Stomach smooth muscle (tissue), 2 donors: ENCODE measurements around the gene LIMS2.

Experiments used
- H3K27ac ChIP-seq: one replicate; pipeline ENCODE4 v1.7.0; 2013; ENCODE audit warnings: mild to moderate bottlenecking, low read length, inconsistent platforms
- H3K27me3 ChIP-seq, 2 donors: one replicate each; pipeline ENCODE4 v1.7.0; 2013; ENCODE audit warnings: low read length in 2 of 2; ENCODE audit not compliant: insufficient read depth in 2 of 2, control insufficient read depth in 1 of 2
- H3K36me3 ChIP-seq, 2 donors: one replicate each; pipeline ENCODE4 v1.7.0; 2013; ENCODE audit warnings: low read length in 2 of 2; ENCODE audit not compliant: control insufficient read depth in 2 of 2, insufficient read depth in 2 of 2
- H3K4me1 ChIP-seq: one replicate; pipeline ENCODE4 v1.7.0; 2013; ENCODE audit warnings: low read length; ENCODE audit not compliant: control insufficient read depth, insufficient read depth
- H3K4me3 ChIP-seq, 2 donors: one replicate each; pipeline ENCODE4 v1.7.0; 2013; ENCODE audit warnings: low read length in 2 of 2
- H3K9ac ChIP-seq, 2 donors: one replicate each; pipeline ENCODE4 v1.7.0; 2013; ENCODE audit warnings: low read length in 2 of 2, mild to moderate bottlenecking in 1 of 2
- H3K9me3 ChIP-seq, 2 donors: one replicate each; pipeline ENCODE4 v1.7.0; 2013; ENCODE audit warnings: low read length in 2 of 2; ENCODE audit not compliant: control insufficient read depth in 2 of 2
- donor health status: healthy.
- donor health status: Pancreatic carcinoma.

LIMS2 gene

DNA sequence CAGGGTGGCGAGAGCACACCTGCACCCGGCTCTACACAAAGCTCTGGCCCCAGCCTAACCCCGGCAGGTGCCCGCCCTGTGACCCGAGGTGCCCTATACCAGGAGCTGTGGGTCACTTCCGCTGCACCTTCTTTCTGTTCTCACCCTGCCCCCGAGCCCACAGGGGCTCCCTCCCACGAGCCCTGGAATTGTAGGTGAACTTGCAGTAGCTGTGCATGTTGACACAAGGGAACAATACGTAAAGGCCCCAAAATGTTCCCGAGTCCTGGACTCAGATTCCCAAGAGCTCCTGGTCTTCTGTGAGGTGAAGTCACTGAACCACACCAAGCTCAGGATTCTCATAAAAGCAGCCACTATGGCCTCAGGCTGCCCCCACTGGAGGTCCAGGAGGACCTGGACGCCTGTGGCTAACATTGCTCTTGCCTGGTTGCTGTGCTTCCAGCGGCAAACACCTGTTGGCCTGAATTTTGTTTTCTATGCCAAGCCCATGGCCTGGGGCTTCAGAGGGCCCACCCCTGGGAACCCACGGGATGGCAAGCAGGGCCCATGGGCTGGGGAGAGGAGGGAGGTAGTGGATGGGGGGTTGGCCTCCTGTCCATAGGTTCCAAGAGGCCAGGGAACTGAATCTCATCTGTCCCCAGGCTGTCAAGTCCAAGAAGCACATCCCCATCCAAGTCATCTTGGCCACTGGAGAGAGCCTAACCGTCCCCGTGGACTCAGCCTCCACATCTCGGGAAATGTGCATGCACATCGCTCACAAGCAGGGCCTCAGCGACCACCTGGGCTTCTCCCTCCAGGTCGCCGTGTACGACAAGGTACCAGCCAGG, 52.6 kb downstream of the LIMS2 start:
- Histone ChIP-seq H3K9ac (no peak overlapping the region), H3K27ac (no peak overlapping the region), H3K4me1 (no peaks in the 10 kb centered on the region), H3K36me3 (no peaks in the 10 kb centered on the region), H3K27me3 (peaks cover 27 to 30% of the 10 kb centered on the region in 2 donors), H3K9me3 (no peaks in the 10 kb centered on the region), H3K4me3 (no peak overlapping the region)

DNA sequence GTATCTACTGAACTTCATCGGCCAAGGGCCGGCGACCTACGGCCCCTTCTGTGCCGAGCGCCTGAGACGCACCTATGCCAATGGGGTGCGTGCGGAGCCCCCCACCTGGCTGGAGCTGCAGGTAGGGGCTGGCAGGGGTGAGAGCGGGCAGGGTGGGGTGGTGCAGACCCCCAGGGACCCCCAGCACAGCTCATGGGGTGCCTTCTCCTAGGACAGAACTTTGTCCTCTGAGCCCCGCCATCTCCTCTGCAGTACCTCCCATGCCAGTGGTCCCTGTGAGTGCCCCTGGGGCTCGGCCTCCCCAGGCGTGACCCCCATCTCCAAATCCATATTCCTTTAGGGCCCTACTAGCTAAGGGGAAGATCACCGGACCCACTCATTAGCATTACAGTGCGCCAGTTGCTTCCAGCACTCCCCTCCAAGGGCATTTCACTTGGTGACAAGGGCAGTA, 53.3 kb downstream of the LIMS2 start:
- Histone ChIP-seq H3K4me1 (no peaks in the 10 kb centered on the region), H3K4me3 (no peak overlapping the region), H3K9ac (no peak overlapping the region), H3K27ac (no peak overlapping the region), H3K9me3 (no peaks in the 10 kb centered on the region), H3K27me3 (peaks cover 27 to 30% of the 10 kb centered on the region in 2 donors), H3K36me3 (no peaks in the 10 kb centered on the region)

DNA sequence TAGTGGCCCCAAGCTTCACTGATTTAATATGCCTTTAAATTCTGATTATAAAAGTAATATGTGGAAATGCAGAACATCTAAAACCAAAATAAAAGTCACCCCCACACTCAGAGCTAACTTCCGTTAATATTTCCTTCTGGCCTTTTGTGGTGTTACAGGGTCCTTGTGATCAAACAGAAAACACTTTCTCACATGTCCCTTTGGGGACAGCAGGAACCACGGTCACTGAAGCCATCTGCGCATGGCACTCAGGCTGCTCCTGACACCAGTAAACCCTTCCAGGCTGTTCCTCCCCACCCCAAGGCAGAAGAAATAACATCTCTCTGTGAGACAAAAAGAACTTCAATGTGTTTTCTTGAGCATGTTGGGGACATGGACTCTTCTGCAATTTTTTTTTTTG, 54.5 kb downstream of the LIMS2 start:
- no peak overlapping the region for H3K9ac ChIP-seq
- peaks cover 25 to 30% of the 10 kb centered on the region in 2 donors for H3K27me3 ChIP-seq
- no peaks in the 10 kb centered on the region for H3K9me3 ChIP-seq
- no peaks in the 10 kb centered on the region for H3K4me1 ChIP-seq
- no peak overlapping the region for H3K27ac ChIP-seq
- H3K4me3 ChIP-seq: no peak overlapping the region
- no peaks in the 10 kb centered on the region for H3K36me3 ChIP-seq

DNA sequence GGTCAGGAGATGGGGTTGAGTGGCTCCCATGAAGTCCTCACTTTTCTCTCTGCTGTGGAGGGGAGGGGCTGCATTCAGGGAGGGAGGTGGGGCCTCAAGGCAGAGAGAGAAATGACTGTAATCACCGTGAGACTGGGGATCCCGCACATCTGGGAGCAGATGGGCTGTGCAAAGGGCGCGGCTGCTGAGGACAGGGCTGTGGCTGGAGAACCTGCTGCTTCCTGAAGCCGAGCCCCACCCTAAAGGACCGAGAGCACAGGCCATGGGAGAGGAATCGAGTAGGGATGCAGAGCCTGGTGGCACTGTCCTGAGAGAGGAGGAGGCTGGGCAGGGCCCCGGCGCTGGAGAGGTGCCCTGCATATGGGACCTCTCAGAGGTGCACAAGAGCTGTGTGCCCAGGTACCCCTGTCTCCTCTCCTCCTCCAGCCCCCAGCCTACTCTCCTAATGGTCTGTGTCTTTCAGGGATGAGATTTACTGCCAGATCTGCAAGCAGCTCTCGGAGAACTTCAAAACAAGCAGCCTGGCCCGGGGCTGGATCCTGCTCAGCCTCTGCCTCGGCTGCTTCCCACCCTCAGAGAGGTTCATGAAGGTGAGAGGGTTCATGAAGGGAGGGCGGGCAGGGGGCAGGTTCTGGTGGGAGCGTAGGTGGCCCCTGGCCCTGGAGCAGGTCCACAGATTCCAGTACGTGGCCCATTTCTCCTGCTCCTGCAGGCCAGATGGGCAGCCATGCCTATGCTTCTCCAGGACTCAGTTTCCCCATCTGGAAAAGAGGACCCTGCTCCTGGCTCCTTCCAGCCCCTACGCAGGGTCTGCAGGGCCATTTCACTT, 55.2 kb downstream of the LIMS2 start:
- peaks cover 22 to 28% of the 10 kb centered on the region in 2 donors for H3K27me3 ChIP-seq
- H3K36me3 ChIP-seq: no peaks in the 10 kb centered on the region
- no peak overlapping the region for H3K9ac ChIP-seq
- no peaks in the 10 kb centered on the region for H3K9me3 ChIP-seq
- no peaks in the 10 kb centered on the region for H3K4me1 ChIP-seq
- H3K4me3 ChIP-seq: no peak overlapping the region
- no peak overlapping the region for H3K27ac ChIP-seq

DNA sequence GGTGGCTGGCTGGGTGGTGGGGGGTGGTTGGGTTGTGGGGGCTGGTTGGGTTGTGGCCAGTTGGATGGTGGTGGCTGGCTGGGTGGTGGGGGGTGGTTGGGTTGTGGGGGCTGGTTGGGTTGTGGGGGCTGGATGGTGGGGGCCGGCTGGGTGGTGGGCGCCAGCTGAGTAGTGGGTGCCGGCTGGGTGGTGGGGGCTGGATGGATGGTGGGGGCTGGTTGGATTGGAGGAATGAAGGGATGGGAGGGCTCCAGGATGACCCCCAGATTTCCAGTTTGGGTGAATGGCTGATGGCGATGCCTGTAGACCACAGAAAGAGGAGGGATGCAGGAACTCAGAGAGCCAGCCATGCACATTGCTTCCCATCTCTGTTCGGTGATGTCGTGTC, 56.1 kb downstream of the LIMS2 start:
- Histone ChIP-seq H3K4me3 (no peak overlapping the region), H3K36me3 (no peaks in the 10 kb centered on the region), H3K4me1 (no peaks in the 10 kb centered on the region), H3K9me3 (no peaks in the 10 kb centered on the region), H3K9ac (no peak overlapping the region), H3K27ac (no peak overlapping the region), H3K27me3 (peaks cover 20% of the 10 kb centered on the region in 2 donors)

DNA sequence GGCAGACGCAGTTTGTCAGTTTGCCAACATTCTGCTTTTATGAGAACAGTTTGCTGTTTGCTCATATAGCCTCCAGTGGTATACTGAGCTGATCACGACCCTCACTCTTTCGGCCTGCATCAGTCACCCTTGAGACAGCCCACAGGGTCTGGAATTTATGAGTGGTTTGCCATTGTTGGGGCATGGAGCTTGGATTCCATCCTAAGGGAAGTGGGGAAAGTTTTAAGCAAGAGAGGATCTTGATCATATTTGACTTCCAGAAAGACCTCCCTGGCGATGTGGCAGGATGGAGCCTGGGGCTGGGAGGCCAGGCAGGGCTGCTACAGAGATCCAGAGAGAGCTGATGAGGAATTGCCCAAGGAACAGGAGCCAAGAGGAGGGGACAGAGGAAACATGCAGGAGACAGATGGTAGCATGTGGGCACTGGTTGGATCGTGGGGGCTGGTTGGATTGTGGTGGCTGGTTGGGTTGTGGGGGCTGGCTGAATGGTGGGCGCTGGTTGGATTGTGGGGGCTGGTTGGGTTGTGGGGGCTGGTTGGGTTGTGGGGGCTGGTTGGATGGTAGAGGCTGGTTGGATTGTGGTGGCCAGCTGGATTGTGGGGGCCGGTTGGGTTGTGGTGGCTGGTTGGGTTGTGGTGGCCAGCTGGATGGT, 56.7 kb downstream of the LIMS2 start:
- Histone ChIP-seq H3K4me1 (no peaks in the 10 kb centered on the region), H3K27ac (no peak overlapping the region), H3K36me3 (no peaks in the 10 kb centered on the region), H3K9ac (no peak overlapping the region), H3K27me3 (peaks cover 15 to 17% of the 10 kb centered on the region in 2 donors), H3K4me3 (no peak overlapping the region), H3K9me3 (peaks cover 0 to 2% of the 10 kb centered on the region in 2 donors)

DNA sequence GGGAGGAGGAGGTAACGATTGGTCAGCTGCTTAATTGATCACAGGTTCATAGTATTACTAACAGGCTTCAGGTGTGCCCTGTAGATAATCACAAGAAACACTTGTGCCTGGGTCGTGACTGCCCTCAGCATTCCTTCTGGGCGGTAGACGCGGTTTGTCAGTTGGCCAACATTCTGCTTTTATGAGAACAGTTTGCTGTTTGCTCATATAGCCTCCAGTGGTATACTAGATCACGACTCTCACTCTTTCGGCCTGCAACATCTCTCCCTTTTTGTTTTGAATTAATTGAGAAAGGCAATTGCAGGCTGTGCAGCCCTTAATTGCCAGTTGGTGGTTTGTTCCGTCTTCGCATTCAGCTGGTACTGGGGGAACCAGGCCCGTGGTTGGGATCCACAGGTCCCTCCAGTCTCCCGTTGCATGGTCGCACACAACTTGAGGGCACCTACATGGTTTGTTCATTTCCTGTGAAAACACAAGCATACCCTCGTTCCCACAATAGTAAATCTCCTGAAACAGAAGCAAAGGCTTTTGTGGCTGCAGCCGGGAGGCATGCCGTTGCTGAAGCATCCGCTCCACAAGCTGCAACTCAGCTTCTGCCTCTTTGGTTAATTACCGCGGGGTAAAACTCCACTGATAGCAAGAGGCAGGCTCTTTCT, 59.7 kb downstream of the LIMS2 start:
- Histone ChIP-seq H3K9ac (no peak overlapping the region), H3K36me3 (no peaks in the 10 kb centered on the region), H3K4me1 (no peaks in the 10 kb centered on the region), H3K4me3 (no peak overlapping the region), H3K27me3 (peaks cover 0 to 4% of the 10 kb centered on the region in 2 donors), H3K9me3 (peaks cover 0 to 10% of the 10 kb centered on the region in 2 donors), H3K27ac (no peak overlapping the region)

DNA sequence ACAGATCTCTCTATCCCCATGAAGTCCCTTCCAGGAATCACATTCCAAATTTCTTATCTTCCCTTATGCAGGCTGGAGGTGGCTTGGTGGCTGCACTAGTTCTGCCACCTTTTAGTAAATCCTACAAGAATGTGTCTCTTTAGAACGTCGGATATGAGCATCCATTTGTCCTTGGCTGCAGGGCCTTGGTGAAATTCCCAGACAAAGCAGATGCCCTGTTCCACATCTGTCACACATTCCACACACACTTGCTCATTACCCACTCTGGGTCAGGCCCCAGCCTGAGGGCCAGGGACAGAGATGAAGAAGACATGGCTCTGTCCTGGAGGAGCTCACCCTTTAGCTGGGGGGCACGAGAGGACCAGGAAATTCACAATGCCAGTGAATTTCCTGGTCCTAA, 60.6 kb downstream of the LIMS2 start:
- Histone ChIP-seq H3K9me3 (peaks cover 0 to 10% of the 10 kb centered on the region in 2 donors), H3K4me1 (no peaks in the 10 kb centered on the region), H3K27ac (no peak overlapping the region), H3K36me3 (no peaks in the 10 kb centered on the region), H3K9ac (no peak overlapping the region), H3K27me3 (peaks cover 0 to 2% of the 10 kb centered on the region in 2 donors), H3K4me3 (no peak overlapping the region)

DNA sequence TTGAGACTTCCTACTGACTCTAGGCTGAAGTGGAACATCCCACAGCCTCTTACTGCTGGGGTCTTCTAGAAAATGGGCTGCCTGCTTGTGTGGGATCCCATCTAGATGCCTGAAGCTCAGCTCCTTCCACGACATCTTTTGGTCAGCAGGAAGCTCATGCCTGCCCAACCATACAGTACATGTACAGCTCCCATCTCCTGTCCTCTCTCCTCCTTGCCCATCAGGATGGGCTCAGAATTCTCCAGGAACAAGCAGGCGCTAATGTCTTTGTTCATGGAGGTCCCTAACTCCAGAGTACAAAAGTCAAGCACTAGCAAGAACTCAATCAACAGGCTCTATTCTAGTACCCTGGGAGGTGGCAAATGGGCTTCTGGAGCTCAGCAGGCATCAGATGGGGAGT, 61.1 kb downstream of the LIMS2 start:
- Histone ChIP-seq H3K27ac (no peak overlapping the region), H3K27me3 (no peaks in the 10 kb centered on the region), H3K4me3 (no peak overlapping the region), H3K36me3 (no peaks in the 10 kb centered on the region), H3K9ac (no peak overlapping the region), H3K9me3 (peaks cover 0 to 10% of the 10 kb centered on the region in 2 donors), H3K4me1 (no peaks in the 10 kb centered on the region)

DNA sequence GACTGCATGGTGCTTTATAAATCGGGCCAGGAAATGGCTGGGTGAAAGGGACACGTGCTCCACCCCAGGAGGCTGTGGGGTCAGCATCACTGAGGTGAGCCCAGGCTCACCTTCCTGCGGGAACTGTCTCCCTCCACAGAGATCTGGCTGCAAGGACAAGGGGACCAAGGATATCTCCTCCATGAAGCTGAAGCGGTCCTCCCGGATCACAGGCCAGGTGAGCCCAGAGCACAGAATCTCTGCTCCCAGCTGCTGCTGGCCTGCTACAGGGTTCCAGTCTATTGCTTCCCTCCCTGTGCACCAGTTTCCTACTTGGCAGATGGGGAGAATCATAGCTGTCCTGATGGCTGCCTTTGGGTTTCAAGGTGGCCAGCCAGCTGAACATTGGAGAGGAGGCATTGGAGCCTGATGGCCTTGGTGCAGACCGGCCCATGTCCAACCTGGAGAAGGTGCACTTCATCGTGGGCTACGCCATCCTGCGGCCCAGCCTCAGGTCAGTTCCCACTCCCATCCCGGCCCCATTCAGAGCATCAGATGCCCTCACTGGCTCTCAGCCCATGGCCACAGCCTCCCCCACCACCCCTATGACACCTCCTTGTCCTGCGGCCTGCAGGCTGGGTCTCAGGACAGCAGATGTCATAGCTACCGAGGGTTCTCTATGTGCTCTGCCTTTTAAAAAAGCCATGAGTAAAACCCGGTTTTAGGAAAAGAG, 63.1 kb downstream of the LIMS2 start:
- Histone ChIP-seq H3K9me3 (peaks cover 0 to 10% of the 10 kb centered on the region in 2 donors), H3K27me3 (no peaks in the 10 kb centered on the region), H3K4me1 (no peaks in the 10 kb centered on the region), H3K4me3 (no peak overlapping the region), H3K9ac (no peak overlapping the region), H3K36me3 (no peaks in the 10 kb centered on the region), H3K27ac (no peak overlapping the region)
